ENCODE measurements around the gene HTR4.

DNA sequence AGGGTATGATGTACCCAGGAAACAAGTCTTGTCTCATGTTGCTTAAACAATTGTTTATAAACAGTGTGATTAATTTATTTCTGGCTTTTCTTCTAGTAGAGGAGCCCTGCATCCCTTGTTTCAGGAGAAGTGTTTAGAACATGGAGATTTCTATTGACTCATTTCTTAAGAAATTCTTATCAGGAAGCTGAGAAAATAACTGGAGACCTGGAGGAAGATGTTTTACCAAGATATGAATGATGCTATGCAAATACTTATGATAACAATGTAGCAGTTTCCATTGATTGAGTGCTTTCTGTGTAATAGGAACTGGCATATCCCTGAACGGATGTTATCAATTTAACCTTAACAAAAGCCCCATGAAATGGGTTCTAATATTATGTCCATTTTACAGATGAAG is 162.0 kb downstream of the HTR4 start:
- TF ChIP-seq CEBPB (IDR thresholded peaks at IDR 0.05) (no peak), EP300 (IDR thresholded peaks at IDR 0.05) (no peak), POLR2A (IDR thresholded peaks at IDR 0.05; ENCODE audit: low read length) (no peak), SMC3 (IDR thresholded peaks at IDR 0.05) (no peak), GATA3 (IDR thresholded peaks at IDR 0.05; ENCODE audit: borderline replicate concordance) (no peak), HDAC2 (IDR thresholded peaks at IDR 0.05) (no peak), CBX2 (IDR thresholded peaks at IDR 0.05; ENCODE audit: borderline replicate concordance, low read depth) (no peak), POLR2AphosphoS2 (conservative IDR thresholded peaks at IDR 0.05; ENCODE audit: low read length) (no peak)
- TF ChIP-seq, protein P1, sequence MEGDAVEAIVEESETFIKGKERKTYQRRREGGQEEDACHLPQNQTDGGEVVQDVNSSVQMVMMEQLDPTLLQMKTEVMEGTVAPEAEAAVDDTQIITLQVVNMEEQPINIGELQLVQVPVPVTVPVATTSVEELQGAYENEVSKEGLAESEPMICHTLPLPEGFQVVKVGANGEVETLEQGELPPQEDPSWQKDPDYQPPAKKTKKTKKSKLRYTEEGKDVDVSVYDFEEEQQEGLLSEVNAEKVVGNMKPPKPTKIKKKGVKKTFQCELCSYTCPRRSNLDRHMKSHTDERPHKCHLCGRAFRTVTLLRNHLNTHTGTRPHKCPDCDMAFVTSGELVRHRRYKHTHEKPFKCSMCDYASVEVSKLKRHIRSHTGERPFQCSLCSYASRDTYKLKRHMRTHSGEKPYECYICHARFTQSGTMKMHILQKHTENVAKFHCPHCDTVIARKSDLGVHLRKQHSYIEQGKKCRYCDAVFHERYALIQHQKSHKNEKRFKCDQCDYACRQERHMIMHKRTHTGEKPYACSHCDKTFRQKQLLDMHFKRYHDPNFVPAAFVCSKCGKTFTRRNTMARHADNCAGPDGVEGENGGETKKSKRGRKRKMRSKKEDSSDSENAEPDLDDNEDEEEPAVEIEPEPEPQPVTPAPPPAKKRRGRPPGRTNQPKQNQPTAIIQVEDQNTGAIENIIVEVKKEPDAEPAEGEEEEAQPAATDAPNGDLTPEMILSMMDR (IDR thresholded peaks at IDR 0.05) = no peak
- TF ChIP-seq, protein P2, sequence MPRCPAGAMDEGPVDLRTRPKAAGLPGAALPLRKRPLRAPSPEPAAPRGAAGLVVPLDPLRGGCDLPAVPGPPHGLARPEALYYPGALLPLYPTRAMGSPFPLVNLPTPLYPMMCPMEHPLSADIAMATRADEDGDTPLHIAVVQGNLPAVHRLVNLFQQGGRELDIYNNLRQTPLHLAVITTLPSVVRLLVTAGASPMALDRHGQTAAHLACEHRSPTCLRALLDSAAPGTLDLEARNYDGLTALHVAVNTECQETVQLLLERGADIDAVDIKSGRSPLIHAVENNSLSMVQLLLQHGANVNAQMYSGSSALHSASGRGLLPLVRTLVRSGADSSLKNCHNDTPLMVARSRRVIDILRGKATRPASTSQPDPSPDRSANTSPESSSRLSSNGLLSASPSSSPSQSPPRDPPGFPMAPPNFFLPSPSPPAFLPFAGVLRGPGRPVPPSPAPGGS (IDR thresholded peaks at IDR 0.05) = no peak
